CD4-positive, alpha-beta T cell treated with Interleukin-21 for 1 hour (primary cell): Measurements from ENCODE around the gene GTF2A1.
"Not testable (repeated sequence)": the region's sequence is repeated elsewhere in the genome, so short reads cannot be mapped to it uniquely, and the experiment has no call there.

Source experiments
- DNase-seq: peaks from one replicate; pipeline ENCODE4 v3.0.0-alpha.2; 2020

GTF2A1 gene

GRCh38 chr14:81224222-81224621, 3.5 kb upstream of the GTF2A1 start:
- no peak for DNase-seq

GRCh38 chr14:81223788-81224187, 3.0 kb upstream of the GTF2A1 start:
- not testable (repeated sequence) for DNase-seq

GRCh38 chr14:81222691-81223090, 1.9 kb upstream of the GTF2A1 start:
- DNase-seq: no peak

GRCh38 chr14:81222126-81222525, 1.4 kb upstream of the GTF2A1 start:
- DNase-seq: no peak

GRCh38 chr14:81221579-81222102, 882 bp upstream of the GTF2A1 start:
- no peak for DNase-seq

GRCh38 chr14:81220580-81220829, 254 bp downstream of the GTF2A1 start:
- no peak for DNase-seq

GRCh38 chr14:81219759-81220579, 790 bp downstream of the GTF2A1 start:
- peak; percentile 67 for DNase-seq

GRCh38 chr14:81219210-81219758, 1.5 kb downstream of the GTF2A1 start:
- peak; percentile 98 for DNase-seq

- peak; percentile 54 for DNase-seq
Measured at GRCh38 chr14:81211844-81212243, 8.9 kb downstream of the GTF2A1 start.

GRCh38 chr14:81209167-81209836, 11.5 kb downstream of the GTF2A1 start:
- DNase-seq: no peak

- no peak for DNase-seq
Measured at GRCh38 chr14:81208489-81208888, 12.3 kb downstream of the GTF2A1 start.

GRCh38 chr14:81206115-81206514, 14.6 kb downstream of the GTF2A1 start:
- DNase-seq: no peak

- DNase-seq: no peak
Measured at GRCh38 chr14:81205639-81206038, 15.1 kb downstream of the GTF2A1 start.

- peak; percentile 34 for DNase-seq
Measured at GRCh38 chr14:81200054-81200453, 20.7 kb downstream of the GTF2A1 start.

GRCh38 chr14:81199084-81199483, 21.7 kb downstream of the GTF2A1 start:
- DNase-seq: no peak

GRCh38 chr14:81198651-81199050, 22.1 kb downstream of the GTF2A1 start:
- no peak for DNase-seq

- DNase-seq: no peak
Measured at GRCh38 chr14:81193924-81194633, 26.7 kb downstream of the GTF2A1 start.

GRCh38 chr14:81192594-81192993, 28.2 kb downstream of the GTF2A1 start:
- peak; percentile 46 for DNase-seq

- no peak for DNase-seq
Measured at GRCh38 chr14:81187832-81188522, 32.8 kb downstream of the GTF2A1 start.

GRCh38 chr14:81179631-81180030, 41.1 kb downstream of the GTF2A1 start:
- no peak for DNase-seq

GRCh38 chr14:81178063-81178462, 42.7 kb downstream of the GTF2A1 start:
- DNase-seq: no peak

GRCh38 chr14:81177225-81177624, 43.5 kb downstream of the GTF2A1 start:
- no peak for DNase-seq

- DNase-seq: no peak
Measured at GRCh38 chr14:81176241-81176640, 44.5 kb downstream of the GTF2A1 start.
